Measurements from ENCODE around the gene XPO5. TPM values are rescaled to one million over a fixed set of nuclear protein-coding genes. Genes with fewer than 3 reads are reported as not detected.
"Not testable (repeated sequence)": the region's sequence is repeated elsewhere in the genome, so short reads cannot be mapped to it uniquely, and the experiment has no call there.

XPO5 gene
- total RNA-seq, 1 donor from 2014 or later: 27.2 TPM

DNA sequence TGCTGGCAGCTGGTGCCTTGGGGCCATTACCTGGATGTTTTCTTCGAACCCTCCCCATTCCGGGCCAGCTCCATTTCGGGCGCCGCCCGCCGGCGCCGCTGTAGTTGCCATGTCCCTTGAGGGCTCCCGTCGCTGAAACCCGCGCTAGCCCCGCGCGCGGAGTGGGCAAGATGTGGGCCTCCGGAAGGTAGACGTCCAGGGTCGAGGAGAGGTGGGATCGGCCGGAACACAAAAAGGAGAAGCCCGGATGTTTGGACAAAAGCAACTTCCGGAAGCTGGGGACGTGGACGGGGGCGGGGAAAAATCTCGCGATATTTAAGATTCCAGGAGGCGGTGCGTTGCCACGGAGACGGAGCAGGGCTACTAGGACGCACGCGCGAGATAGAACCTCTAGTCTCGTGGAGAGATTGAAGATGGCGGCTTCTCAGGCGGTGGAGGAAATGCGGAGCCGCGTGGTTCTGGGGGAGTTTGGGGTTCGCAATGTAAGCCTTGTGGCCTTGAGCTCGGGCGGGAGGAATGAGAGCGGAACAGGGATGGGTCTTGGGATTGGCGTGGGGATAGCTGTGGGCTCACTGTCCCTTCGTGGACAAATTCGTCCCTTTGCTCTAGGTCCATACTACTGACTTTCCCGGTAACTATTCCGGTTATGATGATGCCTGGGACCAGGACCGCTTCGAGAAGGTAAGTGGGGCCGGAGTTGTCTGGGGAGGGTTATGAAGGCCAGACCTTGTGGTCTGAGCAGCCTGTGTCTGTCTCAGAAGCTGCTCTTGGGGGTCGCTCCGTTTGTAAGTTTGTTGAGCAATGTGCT is 58.9 kb downstream of the XPO5 start, which contains the start of the genes POLR1C and YIPF3:
POLR1C (plus strand) TSS at position 393 of the 808 bp plus-strand sequence; CDS start at position 414, 21 bp downstream.
YIPF3 (minus strand) TSS at position 230 of the 808 bp plus-strand sequence; CDS start at position 111, 119 bp downstream.
- peak; percentile 99 for DNase-seq

DNA sequence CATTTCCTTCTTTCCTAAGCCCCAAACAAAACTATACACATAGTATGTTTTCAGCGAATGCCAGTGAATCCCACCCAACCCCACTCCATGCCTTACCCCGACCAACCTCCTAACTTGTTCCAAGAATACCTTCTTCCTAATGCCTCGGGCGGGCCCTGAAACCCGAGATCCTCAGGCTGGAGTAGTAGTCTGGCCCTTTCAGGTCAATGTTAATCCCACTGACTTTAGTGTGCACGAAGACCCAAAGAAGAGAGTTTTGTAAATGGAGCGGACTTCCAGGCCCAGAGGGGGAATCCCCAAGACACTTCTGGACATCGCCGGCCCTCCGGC is 59.5 kb downstream of the XPO5 start:
- DNase-seq: no peak

DNA sequence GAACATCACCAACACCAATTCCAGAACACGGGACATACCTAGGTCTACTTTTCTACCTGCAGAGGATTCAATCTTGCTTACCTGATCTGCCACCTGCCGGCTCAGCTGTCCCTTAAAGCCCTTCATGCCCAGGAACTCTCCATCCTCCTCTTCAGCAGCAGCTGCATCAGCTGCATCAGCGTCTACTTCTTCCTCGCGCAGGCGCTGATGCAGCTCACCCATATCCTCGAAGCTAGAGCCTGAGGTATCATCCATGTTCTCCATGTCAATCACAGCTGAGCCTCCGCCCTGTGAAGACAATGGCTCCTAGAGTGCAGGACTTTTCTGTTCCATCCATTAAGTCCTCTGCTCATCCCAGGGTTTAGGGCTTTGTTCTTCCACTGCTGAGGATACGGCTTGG is 60.0 kb downstream of the XPO5 start:
- no peak for DNase-seq

DNA sequence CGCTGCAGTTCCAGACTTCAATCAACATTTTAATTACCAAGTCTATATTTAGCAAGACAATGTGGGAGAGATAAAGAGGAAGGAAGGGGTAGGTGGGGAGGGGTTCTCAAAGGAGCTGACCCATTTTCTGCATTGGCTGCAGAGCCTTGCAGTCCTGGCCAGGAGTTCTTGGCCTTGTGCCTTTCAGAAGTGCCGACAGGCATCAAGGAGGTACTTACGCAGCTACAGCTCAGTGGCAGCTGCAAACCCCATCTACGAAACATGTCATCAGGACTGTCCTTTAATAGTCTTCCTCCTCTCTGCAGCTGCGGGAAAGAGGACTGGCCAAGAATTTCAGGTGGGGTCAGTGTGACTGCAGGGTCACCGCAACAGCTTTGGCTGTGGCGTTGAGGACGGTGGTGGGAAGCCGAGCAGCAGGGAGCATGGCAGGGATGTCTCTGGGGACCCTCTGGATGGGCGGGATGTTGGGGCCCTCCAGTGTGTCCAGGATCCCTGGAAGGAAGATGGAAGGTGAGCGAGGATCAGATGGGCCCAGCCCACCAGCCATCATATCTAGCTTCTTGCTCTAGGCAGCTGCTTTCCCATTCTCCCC is 63.9 kb downstream of the XPO5 start:
- DNase-seq: no peak

DNA sequence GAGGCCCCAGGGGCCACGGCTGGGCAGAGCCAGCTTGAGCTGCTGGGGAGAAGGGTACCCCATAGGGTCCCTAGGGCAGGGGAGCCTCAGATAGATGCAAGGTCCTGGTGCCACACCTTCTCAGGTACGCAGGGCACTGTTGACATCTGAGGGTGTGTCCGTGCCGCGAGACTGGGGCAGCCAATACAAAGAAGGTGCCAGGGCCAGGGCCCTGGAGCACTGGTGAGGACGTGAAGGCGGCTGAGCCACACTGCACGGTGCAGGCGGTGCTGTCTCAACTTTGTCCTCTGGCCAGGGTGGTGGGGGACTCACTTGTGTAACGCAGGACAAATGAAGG is 65.0 kb downstream of the XPO5 start:
- DNase-seq: no peak

DNA sequence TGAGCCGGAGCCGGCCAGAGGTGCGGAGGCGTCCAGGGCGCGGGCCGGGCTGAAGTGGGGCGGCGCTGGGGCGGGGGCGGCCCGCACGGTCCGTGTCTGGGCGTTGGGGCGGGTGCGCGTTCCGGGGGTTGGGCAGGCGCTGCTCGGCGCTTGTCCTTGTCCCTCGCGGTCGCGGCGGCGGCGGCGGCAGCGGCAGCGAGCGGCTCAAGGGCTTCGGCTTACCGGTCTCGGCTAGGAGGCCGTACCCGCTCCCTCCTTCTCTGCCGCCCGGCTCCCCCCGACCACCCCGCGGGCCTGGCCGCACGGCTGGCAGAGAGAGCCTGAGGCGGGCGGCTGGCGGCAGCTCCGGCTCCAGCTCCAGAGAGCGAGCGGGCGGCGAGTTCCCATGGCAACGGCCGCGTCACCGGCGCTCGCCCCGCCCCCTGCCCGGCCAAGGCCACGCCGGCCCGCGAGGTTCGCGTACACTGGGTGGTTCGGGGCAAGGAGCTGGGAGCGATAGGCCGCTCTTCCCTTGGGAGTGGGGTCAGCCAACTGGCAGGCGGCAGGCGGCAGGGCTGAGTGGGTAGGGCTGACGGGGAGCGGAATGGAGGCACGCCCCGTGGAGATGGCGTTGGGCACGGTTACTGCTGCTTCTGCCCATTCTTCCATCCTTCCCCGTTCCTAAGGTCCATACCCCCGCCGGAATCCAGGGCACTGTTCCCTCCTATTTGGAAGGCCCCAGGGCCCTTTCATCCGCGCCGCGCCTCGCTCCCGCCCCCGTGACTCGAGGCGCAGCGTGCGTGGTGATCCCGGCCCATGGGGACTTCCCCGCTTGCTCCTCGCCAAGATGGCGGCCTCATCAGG is 65.6 kb downstream of the XPO5 start, which contains the start of gene LRRC73:
LRRC73 (minus strand) TSS at position 363 of the 843 bp plus-strand sequence. CDS start 561 bp downstream, outside the sequence.
- DNase-seq: peak; percentile 87

DNA sequence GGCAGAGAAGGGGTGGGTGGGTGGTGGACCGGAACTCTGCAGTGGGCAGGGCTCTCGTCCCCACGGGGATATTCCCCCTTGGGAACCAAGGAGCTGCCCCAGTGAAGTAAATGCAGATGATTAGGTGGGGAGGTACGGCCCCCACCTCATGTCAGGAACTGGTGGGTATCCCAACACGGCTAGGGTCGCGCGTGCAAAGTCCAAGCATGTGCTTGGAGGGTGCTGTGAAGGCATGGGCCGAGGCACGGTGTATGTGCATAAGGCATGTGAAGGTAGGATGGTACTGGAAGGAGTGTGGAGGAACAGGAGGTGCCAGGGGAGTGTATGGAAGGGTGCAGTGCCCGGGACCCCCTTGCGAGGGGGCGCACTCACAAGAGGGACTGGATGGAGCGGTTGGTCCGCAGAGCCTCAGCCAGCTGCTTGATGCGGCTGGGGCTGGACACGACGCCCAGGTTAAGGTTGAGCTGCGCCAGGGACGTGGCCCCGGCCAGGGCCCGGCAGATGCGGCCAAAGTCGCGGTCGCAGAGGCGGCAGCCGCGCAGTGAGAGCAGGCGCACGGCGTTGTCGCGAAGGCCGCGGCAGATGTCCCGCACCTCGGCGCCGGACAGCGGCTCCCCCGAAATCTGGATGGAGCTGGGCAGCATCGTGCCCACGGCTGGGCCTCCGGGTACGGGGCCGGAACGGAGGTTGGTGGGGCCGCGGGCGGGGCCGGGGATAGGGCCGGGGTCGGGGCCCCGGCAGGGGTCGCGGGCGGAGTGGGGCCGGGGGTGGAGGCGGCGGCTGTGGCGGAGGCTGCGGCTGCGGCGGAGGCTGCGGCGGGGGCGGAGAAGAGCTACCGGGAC is 66.5 kb downstream of the XPO5 start:
- peak; percentile 15 for DNase-seq

DNA sequence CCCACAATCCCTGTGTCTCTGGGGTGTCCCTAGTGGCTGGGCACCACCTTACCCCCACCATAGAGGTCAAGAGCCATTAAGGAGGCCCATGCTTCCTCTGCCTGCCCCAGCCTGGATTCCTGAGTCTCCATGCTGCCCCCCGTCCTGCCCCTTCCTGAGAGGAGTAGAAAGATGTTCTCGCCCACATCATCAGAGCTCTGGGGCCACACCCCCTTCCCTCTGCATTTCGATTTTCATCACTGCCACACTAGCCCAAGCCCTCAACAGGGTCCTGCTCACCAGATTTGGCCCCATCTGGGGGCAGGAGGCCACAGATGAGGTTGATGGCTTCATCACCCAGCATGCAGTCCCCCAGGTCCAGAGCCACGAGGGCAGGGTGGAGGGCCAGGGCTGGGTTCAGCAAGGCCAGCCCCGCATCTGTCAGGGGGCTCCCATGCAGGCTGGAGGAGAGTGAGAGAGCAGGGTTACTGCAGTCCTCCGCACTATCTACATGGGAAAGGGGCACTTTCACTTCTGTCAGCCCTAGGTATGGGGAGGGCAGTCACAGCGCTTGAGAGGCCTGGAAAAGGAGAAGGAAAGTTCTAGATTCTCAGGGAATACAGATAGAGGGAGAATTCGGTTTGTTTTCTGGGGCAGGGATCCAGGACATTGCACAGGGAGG is 67.2 kb downstream of the XPO5 start:
- DNase-seq: no peak

DNA sequence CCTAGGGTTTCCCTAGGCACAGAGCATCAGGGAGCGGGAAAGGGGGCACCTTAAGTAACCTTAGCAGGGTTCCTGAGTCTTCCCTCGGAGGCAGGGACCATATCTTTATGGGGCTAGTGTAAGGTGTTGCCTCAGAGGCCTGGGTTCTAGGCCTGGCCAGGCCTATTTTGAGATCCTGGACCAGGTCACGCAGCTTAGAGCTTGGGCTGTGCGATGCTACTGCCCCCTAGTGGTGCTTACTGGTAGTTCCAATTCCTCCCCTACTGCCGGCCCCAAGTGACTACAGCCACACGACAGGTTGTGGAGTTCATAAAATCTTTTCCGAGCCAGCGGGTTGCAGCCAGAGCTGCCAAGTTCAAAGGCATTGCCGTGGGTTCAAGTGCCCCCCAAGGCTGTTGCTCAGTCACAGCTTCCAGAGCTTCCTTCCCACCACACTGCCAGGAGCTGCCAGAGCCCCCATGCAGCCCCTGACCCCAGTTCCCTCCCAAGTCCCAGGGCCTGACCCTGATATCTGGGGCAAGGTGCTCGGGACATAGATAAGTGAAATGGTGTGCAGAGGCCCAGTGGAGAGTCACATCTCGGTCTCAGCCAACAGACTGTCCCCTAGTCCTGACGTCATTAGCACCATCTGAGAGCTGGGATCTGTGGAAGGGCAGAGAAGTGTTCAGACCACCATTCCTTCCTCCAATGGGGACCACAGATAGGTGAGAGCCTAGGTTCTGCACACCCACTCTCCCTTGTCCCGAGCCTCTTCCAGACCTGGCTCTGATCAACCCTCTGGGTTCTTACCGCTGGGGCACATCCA is 69.0 kb downstream of the XPO5 start:
- peak; percentile 95 for DNase-seq

DNA sequence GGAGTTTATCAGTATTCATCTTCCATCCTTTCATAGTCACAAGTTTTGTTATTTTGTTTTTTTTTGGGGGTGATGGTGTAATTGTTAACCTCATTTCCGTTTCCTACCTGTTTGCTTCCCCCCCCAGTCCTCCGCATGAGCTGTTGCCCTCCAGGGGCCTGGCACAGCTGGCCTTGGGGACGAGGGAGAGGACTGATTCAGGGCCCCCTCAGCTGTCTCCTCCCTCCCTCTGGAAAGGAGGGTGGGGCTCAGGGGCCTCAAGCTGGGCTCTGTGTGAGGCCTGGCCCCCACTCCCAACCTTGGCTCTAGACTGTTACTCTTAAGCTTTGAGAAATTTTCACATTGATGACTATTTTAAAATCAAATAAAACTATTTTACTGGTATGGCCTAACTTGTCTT is 69.7 kb downstream of the XPO5 start:
- no peak for DNase-seq

DNA sequence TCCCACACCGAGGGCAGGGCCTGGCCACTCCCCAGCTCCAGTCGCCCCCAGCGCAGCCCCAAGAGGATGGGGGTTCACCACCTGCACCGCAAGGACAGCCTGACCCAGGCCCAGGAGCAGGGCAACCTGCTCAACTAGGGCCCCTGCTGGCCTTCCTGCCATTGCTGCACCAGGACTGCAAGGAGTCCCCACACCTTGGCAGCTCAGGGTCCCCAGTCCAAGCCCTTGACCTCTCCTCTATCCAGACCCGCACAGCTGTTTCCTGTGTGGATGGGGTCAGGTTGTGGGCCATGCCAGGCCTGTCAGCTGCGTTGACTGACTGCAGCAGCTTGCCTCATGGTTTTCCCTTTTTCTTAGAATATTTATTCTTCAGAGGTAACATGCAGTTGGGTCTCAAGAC is 70.1 kb downstream of the XPO5 start:
- DNase-seq: peak; percentile 27

DNA sequence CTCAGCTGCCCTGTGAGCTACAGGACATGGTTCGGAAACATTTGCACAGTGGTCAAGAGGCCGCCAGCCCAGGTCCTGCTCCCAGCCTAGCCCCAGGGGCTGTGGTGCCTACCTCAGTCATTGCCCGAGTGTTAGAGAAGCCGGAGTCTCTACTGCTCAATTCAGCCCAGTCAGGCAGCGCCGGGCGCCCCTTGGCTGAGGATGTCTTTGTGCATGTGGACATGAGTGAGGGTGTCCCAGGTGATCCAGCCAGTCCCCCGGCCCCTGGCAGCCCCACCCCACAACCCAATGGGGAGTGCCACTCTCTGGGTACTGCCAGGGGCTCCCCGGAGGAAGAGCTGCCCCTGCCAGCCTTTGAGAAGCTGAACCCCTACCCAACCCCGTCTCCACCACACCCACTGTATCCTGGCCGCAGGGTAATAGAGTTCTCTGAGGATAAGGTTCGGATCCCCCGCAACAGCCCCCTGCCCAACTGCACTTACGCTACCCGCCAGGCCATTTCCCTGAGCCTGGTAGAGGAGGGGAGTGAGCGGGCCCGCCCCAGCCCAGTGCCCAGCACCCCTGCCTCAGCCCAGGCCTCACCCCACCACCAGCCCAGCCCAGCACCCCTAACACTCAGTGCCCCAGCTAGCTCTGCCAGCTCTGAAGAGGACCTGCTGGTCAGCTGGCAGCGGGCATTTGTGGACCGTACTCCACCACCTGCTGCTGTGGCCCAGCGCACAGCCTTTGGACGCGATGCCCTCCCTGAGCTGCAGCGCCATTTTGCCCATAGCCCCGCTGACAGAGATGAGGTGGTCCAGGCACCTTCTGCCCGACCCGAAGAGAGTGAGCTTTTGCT is 70.9 kb downstream of the XPO5 start:
- DNase-seq: no peak

DNA sequence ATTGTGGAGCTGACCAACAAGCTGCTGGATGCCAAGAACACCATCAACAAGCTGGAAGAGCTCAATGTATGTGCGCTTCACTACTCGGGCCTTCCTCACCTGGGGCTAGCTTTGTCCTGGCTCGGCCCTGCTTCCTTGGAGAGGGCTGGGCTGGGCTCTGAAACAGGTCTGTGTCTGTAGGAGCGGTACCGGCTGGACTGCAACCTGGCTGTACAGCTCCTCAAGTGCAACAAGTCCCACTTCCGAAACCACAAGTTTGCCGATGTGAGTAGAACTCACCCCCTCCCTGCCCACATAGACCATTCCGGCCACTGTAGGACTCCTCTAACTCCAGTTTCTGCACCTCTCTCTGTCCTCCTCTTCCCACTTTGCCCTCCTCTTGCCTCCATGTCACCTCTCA is 72.4 kb downstream of the XPO5 start:
- no peak for DNase-seq

DNA sequence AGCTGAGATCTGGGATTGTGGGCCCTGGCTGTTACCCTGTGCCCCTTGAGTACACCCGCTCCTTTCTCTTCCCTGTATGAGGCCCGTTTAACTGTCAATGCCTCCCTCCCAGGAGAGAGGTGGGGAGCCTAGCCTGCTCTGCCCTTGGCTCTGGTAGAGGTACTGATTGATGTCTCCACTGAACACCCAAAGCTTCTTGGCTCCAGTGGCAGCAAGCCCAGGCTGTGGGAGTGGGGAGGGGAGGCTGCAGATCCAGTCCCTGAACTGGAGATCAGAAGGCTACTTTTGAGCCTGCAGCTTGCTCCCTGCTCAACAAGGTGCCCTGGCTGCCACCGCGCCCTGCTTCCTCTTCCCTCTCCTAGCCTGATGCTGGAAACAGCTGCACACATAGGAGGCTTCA is 73.2 kb downstream of the XPO5 start:
- no peak for DNase-seq

DNA sequence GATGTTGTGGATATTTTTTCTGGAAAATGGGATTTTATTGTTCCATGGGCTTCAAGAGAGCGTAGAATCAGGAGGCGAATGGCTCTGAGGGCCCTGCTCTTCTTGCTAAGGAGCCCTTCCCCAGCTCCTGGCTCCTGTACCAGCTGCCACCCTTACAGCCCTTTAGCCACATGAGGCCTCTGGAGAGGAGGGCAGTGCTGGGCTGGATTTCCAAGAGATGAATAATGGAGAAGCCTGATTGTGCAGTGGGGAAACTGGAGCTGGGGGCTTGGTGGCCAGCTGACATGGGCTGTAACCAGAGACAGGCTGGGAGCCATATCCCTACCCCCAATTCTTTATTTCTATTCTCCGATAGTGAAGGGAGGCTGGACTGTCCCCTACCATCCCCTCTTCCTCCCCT is 74.9 kb downstream of the XPO5 start:
- no peak for DNase-seq

DNA sequence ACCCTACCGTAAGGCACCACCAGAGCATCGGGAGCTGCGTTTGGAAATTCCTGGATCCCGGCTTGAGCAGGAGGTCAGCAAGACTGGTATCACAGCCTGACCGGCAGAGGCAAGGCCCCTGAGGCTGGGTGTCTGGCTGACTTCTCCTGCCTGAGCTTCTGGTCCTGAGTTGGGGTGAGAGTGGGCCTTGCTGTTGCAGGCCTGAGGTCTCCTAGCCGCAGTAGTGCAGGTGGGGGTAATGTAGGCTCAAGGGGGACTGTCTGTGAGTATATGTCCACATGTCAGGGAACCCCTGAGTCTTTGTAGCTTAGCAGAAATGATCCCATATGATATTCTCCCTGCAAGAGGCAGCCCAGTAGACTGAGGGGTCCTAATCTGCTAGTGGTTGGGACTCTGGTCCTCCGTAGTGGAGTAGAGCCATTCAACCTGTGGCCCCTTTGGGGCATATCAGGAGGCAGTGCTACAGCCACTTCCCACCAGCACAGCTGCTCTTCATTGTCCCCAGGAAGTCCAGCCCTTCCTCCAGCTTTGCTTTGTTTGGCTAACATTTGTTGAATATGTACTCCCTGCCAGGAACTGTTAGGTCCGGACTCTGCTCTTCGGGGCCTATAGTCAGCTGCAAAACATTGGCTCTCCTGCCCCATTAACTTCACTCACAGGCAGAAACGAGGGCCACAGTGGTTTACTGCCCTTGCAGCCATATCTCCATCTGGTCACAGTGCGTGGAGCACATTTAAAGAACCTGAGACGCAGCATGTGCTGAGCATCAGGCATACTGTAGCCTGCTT is 76.6 kb downstream of the XPO5 start:
- DNase-seq: peak; percentile 81

DNA sequence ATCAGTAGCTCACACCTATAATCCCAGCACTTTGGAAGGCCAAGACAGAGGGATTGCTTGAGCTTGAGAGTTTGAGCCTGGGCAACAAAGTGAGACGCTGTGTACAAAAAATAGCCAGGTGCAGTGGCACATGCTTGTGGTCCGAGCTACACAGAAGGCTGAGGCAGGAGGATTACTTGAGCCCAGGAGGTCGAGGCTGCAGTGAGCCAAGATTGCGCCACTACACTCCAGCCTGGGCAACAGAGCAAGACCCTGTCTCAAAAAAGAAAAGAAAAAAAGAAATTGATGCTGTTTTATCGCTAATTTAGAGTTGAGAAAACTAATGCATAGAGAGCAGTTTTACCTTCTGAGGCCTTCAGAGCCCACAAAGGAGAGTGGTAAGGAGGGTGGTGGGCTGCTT is 77.5 kb downstream of the XPO5 start:
- DNase-seq: not testable (repeated sequence)

DNA sequence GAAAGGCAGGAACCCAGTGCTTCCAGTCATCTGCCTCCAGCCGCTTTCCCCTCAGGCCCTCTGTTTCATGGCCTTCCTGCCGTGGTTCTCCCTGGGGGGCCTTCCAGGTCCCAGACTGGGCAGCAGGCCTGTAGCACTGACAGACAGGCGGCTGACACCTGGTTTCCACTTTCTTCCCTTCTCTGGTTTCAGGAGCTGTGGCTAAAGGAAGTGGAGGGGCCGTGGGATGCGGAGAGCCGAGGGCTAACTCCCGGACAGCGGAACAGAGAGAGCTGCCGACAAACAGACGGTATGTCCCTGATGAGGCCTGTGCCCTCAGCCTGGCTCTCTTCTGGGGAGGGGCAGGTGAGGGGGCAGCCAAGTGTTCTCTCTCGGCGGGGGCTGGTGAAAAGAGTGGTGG is 78.1 kb downstream of the XPO5 start:
- DNase-seq: no peak

DNA sequence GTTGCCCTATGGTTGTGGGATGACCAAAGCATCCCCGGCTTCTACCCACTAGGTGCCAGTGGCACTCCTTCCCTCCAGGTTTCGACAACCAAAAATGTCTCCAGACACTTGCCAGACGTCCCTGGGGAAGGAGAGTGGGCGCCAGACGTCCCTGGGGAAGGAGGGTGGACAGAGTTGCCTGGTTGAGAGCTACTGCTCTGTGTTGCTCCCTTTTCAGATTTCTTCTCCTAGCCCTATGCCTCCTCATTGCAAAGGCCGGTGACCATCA is 78.8 kb downstream of the XPO5 start:
- no peak for DNase-seq

All from dermis blood vessel endothelial cell (primary cell).